ENCODE data around the gene GNLY. TPM values are rescaled to one million over a fixed set of nuclear protein-coding genes. Genes with fewer than 3 reads are reported as not detected.

Gene GNLY
- polyA plus RNA-seq, 1 of the 3 experiments (the other 2 are of a cell fraction): not detected

DNA sequence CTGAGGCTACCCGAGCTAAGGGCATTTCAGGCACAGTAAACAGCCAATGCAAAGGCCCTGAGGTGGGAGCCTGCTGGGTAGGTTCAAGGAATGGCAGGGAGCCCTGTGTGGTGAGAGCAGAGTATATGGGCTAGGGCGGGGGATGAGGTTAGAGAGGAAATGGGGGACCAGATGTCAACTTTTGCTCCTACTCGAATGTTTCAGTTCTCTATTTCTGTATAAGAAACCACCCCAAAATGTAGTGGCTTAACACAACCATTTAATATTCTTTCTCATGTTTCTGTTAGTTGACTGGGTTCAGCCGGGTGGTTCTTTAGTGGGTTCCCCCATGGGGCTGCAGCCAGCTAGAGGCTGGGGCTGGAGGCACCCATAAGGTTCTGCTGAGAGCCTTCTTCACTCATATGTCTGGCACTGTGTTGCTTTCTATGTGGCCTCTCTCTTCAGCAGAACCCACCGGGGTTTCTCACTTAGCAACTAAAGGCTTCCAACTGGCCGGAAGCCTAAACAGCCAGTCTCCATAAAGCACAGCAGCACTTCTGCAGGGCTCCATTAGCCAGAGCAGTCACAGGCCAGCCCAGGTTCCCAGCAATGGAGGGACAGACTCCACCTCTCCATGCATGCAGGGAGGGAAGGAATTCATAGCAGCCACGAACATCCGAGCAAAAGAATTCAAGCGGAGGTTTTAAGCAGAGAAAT lies 54.0 kb downstream of the GNLY start:
- H3K4me1 ChIP-seq (ENCODE audit: control insufficient read depth in 1 of 2, insufficient read depth in 2 of 2, low read depth in 1 of 2, low read length in 1 of 2): peaks cover 37 to 45% of the 10 kb centered on the region in 2 experiments
- H3K4me3 ChIP-seq (ENCODE audit: low read depth in 2 of 2, low read length in 1 of 2): no peak overlapping the region
- WGBS (ENCODE audit: low lambda C conversion rate): 91% methylated on average over 9 of the region's 9 CpGs
- ChIA-PET CTCF (interaction anchor here (1.2 to 34.7 kb wide), 8 partner anchors 18 to 79 kb away, joined by 5 to 626 read pairs (median 10); no protein-coding TSS in a partner anchor), POLR2A (no interaction called here)
- no peaks in the 10 kb centered on the region for H3K79me2 ChIP-seq (ENCODE audit: insufficient read depth)
- no peaks in the 10 kb centered on the region for H4K20me1 ChIP-seq (ENCODE audit: insufficient read depth)
- H3K27me3 ChIP-seq (ENCODE audit: insufficient read depth): no peaks in the 10 kb centered on the region
- no peaks in the 10 kb centered on the region for H3K9me2 ChIP-seq
- no peak overlapping the region for H3K9ac ChIP-seq
- H3F3A ChIP-seq (replicated peaks; ENCODE audit: insufficient read depth): peaks cover 17% of the 10 kb centered on the region
- no peaks in the 10 kb centered on the region for H3K36me3 ChIP-seq (replicated peaks in 1 of 2; ENCODE audit: control insufficient read depth in 1 of 2, insufficient read depth in 2 of 2, low read length in 1 of 2)
- no peak for DNase-seq
- TF ChIP-seq GABPA (IDR thresholded peaks at IDR 0.05; ENCODE audit: low read depth) (no peak), MXI1 (IDR thresholded peaks at IDR 0.05; ENCODE audit: low read depth, low read length) (no peak), JUND (IDR thresholded peaks at IDR 0.05) (no peak), ELF1 (IDR thresholded peaks at IDR 0.05) (no peak), EZH2phosphoT487 (IDR thresholded peaks at IDR 0.05; ENCODE audit: borderline replicate concordance, low read depth) (no peak), RAD21 (IDR thresholded peaks at IDR 0.05; ENCODE audit: low read length) (no peak), POLR2AphosphoS5 (IDR thresholded peaks at IDR 0.05; ENCODE audit: low read depth, low read length) (no peak), FOXM1 (IDR thresholded peaks at IDR 0.05; ENCODE audit: low read depth) (no peak), SIN3A (IDR thresholded peaks at IDR 0.05; ENCODE audit: borderline replicate concordance, low read depth, low read length) (no peak)
- TF ChIP-seq, protein P1, sequence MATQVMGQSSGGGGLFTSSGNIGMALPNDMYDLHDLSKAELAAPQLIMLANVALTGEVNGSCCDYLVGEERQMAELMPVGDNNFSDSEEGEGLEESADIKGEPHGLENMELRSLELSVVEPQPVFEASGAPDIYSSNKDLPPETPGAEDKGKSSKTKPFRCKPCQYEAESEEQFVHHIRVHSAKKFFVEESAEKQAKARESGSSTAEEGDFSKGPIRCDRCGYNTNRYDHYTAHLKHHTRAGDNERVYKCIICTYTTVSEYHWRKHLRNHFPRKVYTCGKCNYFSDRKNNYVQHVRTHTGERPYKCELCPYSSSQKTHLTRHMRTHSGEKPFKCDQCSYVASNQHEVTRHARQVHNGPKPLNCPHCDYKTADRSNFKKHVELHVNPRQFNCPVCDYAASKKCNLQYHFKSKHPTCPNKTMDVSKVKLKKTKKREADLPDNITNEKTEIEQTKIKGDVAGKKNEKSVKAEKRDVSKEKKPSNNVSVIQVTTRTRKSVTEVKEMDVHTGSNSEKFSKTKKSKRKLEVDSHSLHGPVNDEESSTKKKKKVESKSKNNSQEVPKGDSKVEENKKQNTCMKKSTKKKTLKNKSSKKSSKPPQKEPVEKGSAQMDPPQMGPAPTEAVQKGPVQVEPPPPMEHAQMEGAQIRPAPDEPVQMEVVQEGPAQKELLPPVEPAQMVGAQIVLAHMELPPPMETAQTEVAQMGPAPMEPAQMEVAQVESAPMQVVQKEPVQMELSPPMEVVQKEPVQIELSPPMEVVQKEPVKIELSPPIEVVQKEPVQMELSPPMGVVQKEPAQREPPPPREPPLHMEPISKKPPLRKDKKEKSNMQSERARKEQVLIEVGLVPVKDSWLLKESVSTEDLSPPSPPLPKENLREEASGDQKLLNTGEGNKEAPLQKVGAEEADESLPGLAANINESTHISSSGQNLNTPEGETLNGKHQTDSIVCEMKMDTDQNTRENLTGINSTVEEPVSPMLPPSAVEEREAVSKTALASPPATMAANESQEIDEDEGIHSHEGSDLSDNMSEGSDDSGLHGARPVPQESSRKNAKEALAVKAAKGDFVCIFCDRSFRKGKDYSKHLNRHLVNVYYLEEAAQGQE (IDR thresholded peaks at IDR 0.05; ENCODE audit: low read depth, low read length): no peak
- TF ChIP-seq, protein P2, sequence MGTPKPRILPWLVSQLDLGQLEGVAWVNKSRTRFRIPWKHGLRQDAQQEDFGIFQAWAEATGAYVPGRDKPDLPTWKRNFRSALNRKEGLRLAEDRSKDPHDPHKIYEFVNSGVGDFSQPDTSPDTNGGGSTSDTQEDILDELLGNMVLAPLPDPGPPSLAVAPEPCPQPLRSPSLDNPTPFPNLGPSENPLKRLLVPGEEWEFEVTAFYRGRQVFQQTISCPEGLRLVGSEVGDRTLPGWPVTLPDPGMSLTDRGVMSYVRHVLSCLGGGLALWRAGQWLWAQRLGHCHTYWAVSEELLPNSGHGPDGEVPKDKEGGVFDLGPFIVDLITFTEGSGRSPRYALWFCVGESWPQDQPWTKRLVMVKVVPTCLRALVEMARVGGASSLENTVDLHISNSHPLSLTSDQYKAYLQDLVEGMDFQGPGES (IDR thresholded peaks at IDR 0.05; ENCODE audit: low read depth, low read length): no peak
- H2AFZ ChIP-seq (ENCODE audit: low read depth): no peak overlapping the region
- no peak overlapping the region for H3K27ac ChIP-seq (ENCODE audit: low read depth in 2 of 2, low read length in 1 of 2)
- H3K9me3 ChIP-seq: no peaks in the 10 kb centered on the region
- H3K4me2 ChIP-seq: no peak overlapping the region

Small RNAs within 50 kb of the gene (small RNA-seq; reads per million reads assigned to genes)
- 0 to 3.6 (median 0) reads per million in 7 experiments for gene RNU1-38P

Other genes starting within 250 kb of the GNLY start
- gene MAT2A, start 155.2 kb upstream of the GNLY start, polyA plus RNA-seq (2012; rRNA removed): 187 and 326 TPM in 2 replicates
- 26.5 and 34.5 TPM in 2 replicates for gene GGCX, start 132.9 kb upstream of the GNLY start, polyA plus RNA-seq (2012; rRNA removed)
- gene VAMP8, start 116.8 kb upstream of the GNLY start, polyA plus RNA-seq (2012; rRNA removed): 0.72 and 1.3 TPM in 2 replicates
- gene VAMP5, start 109.9 kb upstream of the GNLY start, polyA plus RNA-seq (2012; rRNA removed): 9.8 and 12.0 TPM in 2 replicates
- gene RNF181, start 98.6 kb upstream of the GNLY start, polyA plus RNA-seq (2012; rRNA removed): 312 and 353 TPM in 2 replicates
- 20.2 TPM in 2 replicates for gene TMEM150A, start 91.7 kb upstream of the GNLY start, polyA plus RNA-seq (2012; rRNA removed)
- 14.5 and 24.3 TPM in 2 replicates for gene C2orf68, start 82.3 kb upstream of the GNLY start, polyA plus RNA-seq (2012; rRNA removed)
- gene USP39, start 78.2 kb upstream of the GNLY start, polyA plus RNA-seq (2012; rRNA removed): 49.1 and 50.3 TPM in 2 replicates
- not detected in 2 replicates for gene SFTPB, start 26.2 kb upstream of the GNLY start, polyA plus RNA-seq (2012; rRNA removed)
- gene ATOH8, start 59.6 kb downstream of the GNLY start, polyA plus RNA-seq (2012; rRNA removed): 5.6 and 6.4 TPM in 2 replicates
- gene ST3GAL5, start 194.6 kb downstream of the GNLY start, polyA plus RNA-seq (2012; rRNA removed): 37.6 and 55.7 TPM in 2 replicates